Smooth muscle cell (in vitro differentiated cells): ENCODE measurements around the gene DGKQ. TPM values are rescaled to one million over a fixed set of nuclear protein-coding genes. Genes with fewer than 3 reads are reported as not detected.

Experiments used
- DNase-seq: peaks from one replicate; lab custom pipeline; 2025; ENCODE audit not compliant: unreplicated experiment; lab: John Stamatoyannopoulos, UW
- H2AFZ ChIP-seq: fragments of 200-600 bp; sonication (generic); 2 replicates; pipeline ENCODE4 v1.6.0; 2016; ENCODE audit warnings: antibody characterized with exemption, low read depth, mild to moderate bottlenecking
- H3F3A ChIP-seq: fragments of 200-600 bp; sonication (generic); 2 replicates; pipeline ENCODE4 v1.6.0; 2017; ENCODE audit warnings: antibody characterized with exemption, low read depth
- H3K27ac ChIP-seq: fragments of 200-600 bp; sonication (generic); 2 replicates; pipeline ENCODE4 v1.5.1; 2016; ENCODE audit warnings: low read depth, mild to moderate bottlenecking
- H3K27me3 ChIP-seq: fragments of 200-600 bp; sonication (generic); 2 replicates; pipeline ENCODE4 v1.6.1; 2016; ENCODE audit warnings: low read depth, mild to moderate bottlenecking
- H3K36me3 ChIP-seq: fragments of 200-600 bp; sonication (generic); 2 replicates; pipeline ENCODE4 v1.5.1; 2016; ENCODE audit warnings: low read depth
- H3K4me1 ChIP-seq: fragments of 200-600 bp; sonication (generic); 2 replicates; pipeline ENCODE4 v1.5.1; 2016; ENCODE audit warnings: low read depth
- H3K4me2 ChIP-seq: fragments of 200-600 bp; sonication (generic); 2 replicates; pipeline ENCODE4 v1.6.0; 2016; ENCODE audit warnings: mild to moderate bottlenecking
- H3K4me3 ChIP-seq: fragments of 200-600 bp; sonication (generic); 2 replicates; pipeline ENCODE4 v1.5.1; 2016; ENCODE audit warnings: mild to moderate bottlenecking
- H3K79me2 ChIP-seq: fragments of 200-600 bp; sonication (generic); 2 replicates; pipeline ENCODE4 v1.6.0; 2016; ENCODE audit warnings: low read depth, mild to moderate bottlenecking
- H3K9ac ChIP-seq: fragments of 200-600 bp; sonication (generic); 2 replicates; pipeline ENCODE4 v1.6.0; 2016; ENCODE audit warnings: low read depth
- H3K9me3 ChIP-seq: fragments of 200-600 bp; sonication (generic); replicated peaks from 2 replicates; pipeline ENCODE4 v1.5.1; 2016; ENCODE audit warnings: low read depth
- H4K20me1 ChIP-seq: fragments of 200-600 bp; sonication (generic); 2 replicates; pipeline ENCODE4 v1.6.0; 2016; ENCODE audit warnings: low read depth
- WGBS: methylation state at CpG from one replicate; pipeline ENCODE4 v1.1.7; 2016; ENCODE audit warnings: low lambda C conversion rate; 5-methylcytosine and 5-hydroxymethylcytosine counted together
- polyA plus RNA-seq: library from polyadenylated mRNA; unstranded; fragments of >200 nt; fragmentation: Nextera tagmentation; extraction: Ambion mirVana; gene quantifications from 2 replicates; pipeline ENCODE4 v1.2.1, GENCODE V29; 2016
- total RNA-seq: library from RNA; depleted of rRNA; stranded (reverse); fragments of >200 nt; gene quantifications from 2 replicates; pipeline ENCODE4 v1.2.3, GENCODE V29; 2014
- TF ChIP-seq, protein P1 (sequence below): fragments of 200-600 bp; sonication (generic); IDR thresholded peaks from 2 replicates; pipeline ENCODE4 v1.5.1; 2017; ENCODE audit warnings: borderline replicate concordance, mild to moderate bottlenecking, antibody characterized with exemption; ENCODE audit not compliant: insufficient read depth, poor library complexity, severe bottlenecking

The DGKQ gene
- total and polyA plus RNA-seq, 2 experiments from 2014 or later, result 4.2 to 16.2 TPM

DNA sequence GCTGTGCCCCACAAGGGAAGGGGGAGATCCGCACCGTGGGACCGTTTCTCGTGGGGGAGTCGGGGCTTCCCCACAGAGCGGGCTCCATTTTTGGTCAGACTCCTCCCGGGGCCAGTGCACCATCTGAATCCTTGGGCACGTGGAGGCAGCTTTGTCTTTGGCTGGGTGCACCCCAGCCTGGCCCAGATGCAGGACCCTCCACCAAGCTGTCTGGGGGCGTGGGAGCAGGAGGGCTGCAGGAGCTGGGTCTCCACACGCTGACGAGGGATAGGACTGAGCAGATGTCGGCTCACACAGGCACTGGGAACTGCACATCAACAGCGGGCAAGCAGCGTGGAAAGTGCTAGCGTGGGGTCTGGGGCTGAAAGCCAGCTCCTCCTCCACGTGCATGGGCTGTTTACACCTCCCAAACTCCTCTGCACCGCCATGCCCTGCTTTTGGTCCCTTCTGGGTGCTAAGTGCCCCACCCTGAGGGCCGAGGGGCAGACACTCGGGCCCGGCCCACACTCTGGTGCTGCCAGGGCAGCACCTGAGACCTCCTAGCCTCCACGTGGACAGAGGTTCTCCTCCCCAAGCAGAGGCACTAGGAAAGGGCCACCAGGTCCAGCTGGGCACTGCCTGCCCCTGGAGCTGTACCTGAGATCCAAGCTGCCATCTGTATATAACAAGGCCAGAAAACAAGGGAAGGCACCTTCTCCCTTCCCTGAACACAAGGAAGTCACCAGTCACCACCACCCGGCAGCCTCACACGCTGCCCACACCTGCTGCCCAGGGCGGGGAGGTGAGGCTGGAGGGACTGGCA is 13.8 kb downstream of the DGKQ start:
- TF ChIP-seq, protein P1, sequence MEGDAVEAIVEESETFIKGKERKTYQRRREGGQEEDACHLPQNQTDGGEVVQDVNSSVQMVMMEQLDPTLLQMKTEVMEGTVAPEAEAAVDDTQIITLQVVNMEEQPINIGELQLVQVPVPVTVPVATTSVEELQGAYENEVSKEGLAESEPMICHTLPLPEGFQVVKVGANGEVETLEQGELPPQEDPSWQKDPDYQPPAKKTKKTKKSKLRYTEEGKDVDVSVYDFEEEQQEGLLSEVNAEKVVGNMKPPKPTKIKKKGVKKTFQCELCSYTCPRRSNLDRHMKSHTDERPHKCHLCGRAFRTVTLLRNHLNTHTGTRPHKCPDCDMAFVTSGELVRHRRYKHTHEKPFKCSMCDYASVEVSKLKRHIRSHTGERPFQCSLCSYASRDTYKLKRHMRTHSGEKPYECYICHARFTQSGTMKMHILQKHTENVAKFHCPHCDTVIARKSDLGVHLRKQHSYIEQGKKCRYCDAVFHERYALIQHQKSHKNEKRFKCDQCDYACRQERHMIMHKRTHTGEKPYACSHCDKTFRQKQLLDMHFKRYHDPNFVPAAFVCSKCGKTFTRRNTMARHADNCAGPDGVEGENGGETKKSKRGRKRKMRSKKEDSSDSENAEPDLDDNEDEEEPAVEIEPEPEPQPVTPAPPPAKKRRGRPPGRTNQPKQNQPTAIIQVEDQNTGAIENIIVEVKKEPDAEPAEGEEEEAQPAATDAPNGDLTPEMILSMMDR, result no peak
- H3K9ac ChIP-seq, result no peak overlapping the region
- H3K9me3 ChIP-seq, result no peaks in the 10 kb centered on the region
- no peak overlapping the region for H3K4me2 ChIP-seq
- no peak for DNase-seq
- no peak overlapping the region for H3K4me3 ChIP-seq
- no peaks in the 10 kb centered on the region for H4K20me1 ChIP-seq
- 94% methylated on average over 24 of the region's 24 CpGs for WGBS
- H3F3A ChIP-seq, result no peaks in the 10 kb centered on the region
- no peak overlapping the region for H3K27ac ChIP-seq
- H3K4me1 ChIP-seq, result no peaks in the 10 kb centered on the region
- no peaks in the 10 kb centered on the region for H3K36me3 ChIP-seq
- H3K27me3 ChIP-seq, result no peaks in the 10 kb centered on the region
- no peaks in the 10 kb centered on the region for H3K79me2 ChIP-seq
- no peak overlapping the region for H2AFZ ChIP-seq

DNA sequence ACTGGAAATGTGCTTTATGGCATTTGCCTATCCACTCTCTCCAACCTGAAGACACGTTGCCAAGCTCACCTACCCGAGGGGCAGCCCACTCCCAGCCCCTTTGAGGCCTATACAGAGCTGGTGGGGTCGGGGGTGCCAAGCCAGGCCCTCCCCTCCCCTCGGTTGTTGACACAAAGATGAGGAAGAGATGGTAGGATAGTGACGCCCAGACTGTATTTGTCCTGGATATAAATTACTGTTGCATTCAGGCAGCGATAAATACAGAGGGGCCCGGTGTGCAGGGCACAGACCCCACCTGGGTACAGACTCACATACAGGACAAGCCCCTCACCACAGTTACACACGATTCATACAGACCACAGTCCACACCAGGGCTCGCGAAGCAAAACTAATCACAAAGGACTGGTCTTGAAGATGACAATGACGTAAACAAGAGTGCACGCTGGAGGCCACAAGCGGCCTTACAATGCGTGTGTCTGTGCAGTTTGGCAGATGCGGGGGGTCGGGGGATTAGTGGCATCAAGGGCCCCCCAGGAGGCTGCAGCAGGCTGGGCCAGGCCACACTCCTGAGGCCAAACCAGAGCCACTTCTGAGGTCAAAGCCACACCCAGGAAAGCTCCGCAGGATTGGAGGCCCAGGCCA is 14.6 kb downstream of the DGKQ start:
- TF ChIP-seq, protein P1, result no peak
- H3F3A ChIP-seq, result no peaks in the 10 kb centered on the region

DNA sequence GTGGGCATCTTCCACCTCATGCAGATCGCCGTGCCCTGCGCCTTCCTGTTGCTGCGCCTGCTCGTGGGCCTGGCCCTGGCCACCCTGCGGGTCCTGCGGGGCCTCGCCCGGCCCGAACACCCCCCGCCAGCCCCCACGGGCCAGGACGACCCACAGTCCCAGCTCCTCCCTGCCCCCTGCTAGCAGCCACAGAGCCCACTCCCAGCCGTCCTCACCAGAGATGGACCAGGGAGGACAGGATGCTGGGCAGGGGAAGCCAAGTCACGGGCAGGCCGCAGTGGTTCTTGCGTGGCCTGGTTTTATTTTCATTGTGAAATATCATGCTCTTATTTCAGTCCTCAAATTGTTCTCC is 15.1 kb downstream of the DGKQ start:
- H3K79me2 ChIP-seq, result no peaks in the 10 kb centered on the region
- no peak overlapping the region for H3K4me3 ChIP-seq
- H2AFZ ChIP-seq, result no peak overlapping the region
- no peaks in the 10 kb centered on the region for H3K4me1 ChIP-seq
- no peaks in the 10 kb centered on the region for H3F3A ChIP-seq
- H4K20me1 ChIP-seq, result no peaks in the 10 kb centered on the region
- no peak overlapping the region for H3K4me2 ChIP-seq
- H3K9me3 ChIP-seq, result no peaks in the 10 kb centered on the region
- H3K27ac ChIP-seq, result no peak overlapping the region
- no peaks in the 10 kb centered on the region for H3K27me3 ChIP-seq
- no peak for DNase-seq
- 97% methylated on average over 17 of the region's 17 CpGs for WGBS
- no peak overlapping the region for H3K9ac ChIP-seq
- H3K36me3 ChIP-seq, result no peaks in the 10 kb centered on the region
- TF ChIP-seq, protein P1, result no peak

More for the DNA sequence above, 14.6 kb downstream of the DGKQ start:
- Histone ChIP-seq H3K27ac (no peak overlapping the region), H3K9me3 (no peaks in the 10 kb centered on the region), H3K4me3 (no peak overlapping the region), H3K36me3 (no peaks in the 10 kb centered on the region), H4K20me1 (no peaks in the 10 kb centered on the region), H3K4me2 (no peak overlapping the region), H3K79me2 (no peaks in the 10 kb centered on the region), H3K4me1 (no peaks in the 10 kb centered on the region), H3K27me3 (no peaks in the 10 kb centered on the region), H2AFZ (no peak overlapping the region), H3K9ac (no peak overlapping the region)
- no peak for DNase-seq
- WGBS, result 90% methylated on average over 17 of the region's 17 CpGs
